ENCODE measurements around the gene FAM131B.
A peak's percentile ranks its signal among the peaks of the same experiment; 100 is the strongest.

The FAM131B gene

DNA sequence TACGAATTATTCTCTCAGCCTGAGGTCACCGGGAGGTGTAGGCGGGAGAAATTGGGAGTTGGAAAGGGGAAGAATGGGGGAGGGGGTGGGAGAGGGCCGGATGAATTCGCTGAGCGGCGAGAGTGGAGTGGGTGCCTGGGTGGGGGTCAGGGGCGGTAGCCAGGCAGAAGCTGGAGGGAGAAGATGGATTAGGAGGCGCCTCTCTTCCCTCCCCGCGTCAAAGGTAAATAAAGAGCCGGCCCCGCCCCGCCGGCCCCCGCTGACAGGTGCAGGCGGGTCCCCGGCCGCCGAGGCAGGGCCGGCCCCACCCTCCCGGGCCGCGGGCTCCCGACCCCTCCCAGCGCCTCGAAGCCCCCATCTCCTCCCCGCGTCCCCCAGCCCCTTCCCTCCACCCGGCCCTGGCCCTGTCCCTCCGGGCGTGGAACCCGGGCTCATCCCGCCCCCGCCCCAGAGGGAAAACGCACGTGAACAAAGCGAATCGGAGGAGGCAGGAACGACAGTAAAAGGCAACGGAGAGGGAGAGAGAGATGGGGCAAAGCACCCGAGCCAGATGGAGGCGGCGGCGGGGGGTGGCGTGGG, 872 bp downstream of the FAM131B start:
- H3K4me3 ChIP-seq, result peak overlapping the region; percentile 59 to 78 (median 68)
- H4K20me1 ChIP-seq, result peaks cover 0 to 14% (median 0%) of the 10 kb centered on the region in 11 experiments; a peak in 5 of 22 replicates
- no peak overlapping the region for H3K27ac ChIP-seq
- peaks cover 0 to 6% (median 0%) of the 10 kb centered on the region in 11 experiments; a peak in 2 of 22 replicates for H3K36me3 ChIP-seq
- TF ChIP-seq Cebpa-rat (IDR thresholded peaks at IDR 0.05), result no peak
- H3K4me1 ChIP-seq, result peaks cover 0 to 19% (median 12%) of the 10 kb centered on the region in 10 experiments; a peak in 16 of 20 replicates
- peak overlapping the region; percentile 91 to 98 (median 95) for H3K4me2 ChIP-seq
- H3K27me3 ChIP-seq, result peaks cover 61 to 84% (median 82%) of the 10 kb centered on the region in 11 experiments
- no peaks in the 10 kb centered on the region for H3K9me3 ChIP-seq (replicated peaks in 1 of 11)
- H3K9ac ChIP-seq, result peak overlapping the region in 5 of 11 experiments; percentile 63 to 77 (median 69); a peak in 5 of 22 replicates

DNA sequence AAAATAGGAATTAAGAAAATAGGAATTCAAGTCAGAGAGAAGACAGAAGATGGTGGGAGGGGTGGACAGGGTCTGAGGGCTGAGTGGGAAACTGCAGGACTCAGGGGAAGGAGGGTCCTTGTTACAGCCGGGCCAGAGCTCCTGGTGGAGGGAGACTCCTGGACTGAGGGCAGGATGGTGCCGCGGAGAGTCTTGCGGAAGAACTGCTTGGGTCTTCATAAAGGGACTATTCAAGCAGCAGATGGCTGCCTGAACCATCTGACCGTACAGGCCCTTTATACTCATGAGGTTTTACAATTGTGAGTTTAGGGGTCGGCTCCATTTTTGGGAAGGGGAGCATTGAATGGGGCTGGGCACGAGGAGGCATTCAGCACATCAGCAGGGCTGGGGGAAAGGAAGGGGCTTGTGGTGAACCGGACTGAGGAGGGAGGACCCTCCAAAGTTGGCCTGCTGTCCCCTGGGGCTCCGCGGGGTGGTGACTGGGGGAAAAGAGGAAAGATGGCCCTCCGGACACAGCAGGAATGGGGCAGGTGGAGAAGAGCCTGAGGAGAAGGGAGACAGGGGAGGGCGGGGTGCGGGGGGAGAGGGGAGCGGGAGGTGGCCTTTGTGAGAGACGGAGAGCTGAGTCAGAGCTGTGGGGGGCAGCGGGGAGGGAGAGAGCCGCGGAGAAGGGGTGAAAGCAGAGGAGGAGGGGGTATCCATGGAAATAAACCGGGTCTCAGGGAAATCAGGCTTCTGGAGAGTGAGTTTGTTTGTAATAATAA, 1.5 kb downstream of the FAM131B start:
- Histone ChIP-seq H3K36me3 (peaks cover 0 to 10% (median 0%) of the 10 kb centered on the region in 11 experiments; a peak in 3 of 22 replicates), H3K9ac (no peak overlapping the region), H3K9me3 (replicated peaks in 1 of 11) (no peaks in the 10 kb centered on the region), H3K27me3 (peaks cover 61 to 84% (median 82%) of the 10 kb centered on the region in 11 experiments), H3K4me3 (no peak overlapping the region; a peak in 1 of 20 replicates), H3K27ac (no peak overlapping the region), H3K4me1 (peaks cover 0 to 19% (median 12%) of the 10 kb centered on the region in 10 experiments; a peak in 16 of 20 replicates), H4K20me1 (peaks cover 0 to 14% (median 0%) of the 10 kb centered on the region in 11 experiments; a peak in 5 of 22 replicates), H3K4me2 (0 out of 22 replicates have a peak overlapping the region, but pooled peaks of 2 of the 11 experiments have one; percentile 92 to 94)
- no peak for TF ChIP-seq Cebpa-rat (IDR thresholded peaks at IDR 0.05)

DNA sequence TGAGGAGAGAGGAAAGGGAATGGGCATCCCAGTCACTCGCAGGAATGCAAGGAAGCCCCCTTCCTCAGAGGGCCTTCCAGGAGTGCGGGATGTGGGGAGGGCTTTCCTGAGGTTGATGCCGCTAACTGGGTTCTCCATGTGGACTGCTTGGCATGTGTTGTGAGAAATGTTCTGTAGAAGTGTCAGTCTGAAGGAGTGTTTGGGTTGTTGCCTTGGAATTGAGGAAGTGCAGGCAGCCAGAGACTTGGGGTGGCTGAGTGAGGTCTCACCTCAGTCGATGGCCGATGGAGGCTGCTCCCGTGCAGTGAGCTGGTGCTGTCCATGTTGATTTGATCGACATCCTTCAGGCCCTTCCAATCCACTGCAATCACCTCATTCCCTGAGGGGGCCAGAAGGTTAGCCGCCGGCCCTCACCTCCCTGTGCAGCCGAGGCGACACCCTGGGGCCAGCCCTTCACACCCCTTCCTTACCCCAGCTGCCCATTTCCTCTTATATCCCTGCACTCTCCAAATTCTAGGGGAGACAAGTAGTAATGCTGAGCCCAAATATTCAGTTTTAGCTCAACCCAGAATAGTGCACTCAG, 2.7 kb downstream of the FAM131B start:
- Histone ChIP-seq H4K20me1 (peaks cover 0 to 14% (median 0%) of the 10 kb centered on the region in 11 experiments; a peak in 5 of 22 replicates), H3K36me3 (peaks cover 0 to 10% (median 0%) of the 10 kb centered on the region in 11 experiments; a peak in 3 of 22 replicates), H3K27ac (no peak overlapping the region), H3K4me1 (peaks cover 0 to 19% (median 12%) of the 10 kb centered on the region in 10 experiments; a peak in 16 of 20 replicates), H3K9ac (no peak overlapping the region), H3K27me3 (peaks cover 57 to 74% (median 72%) of the 10 kb centered on the region in 11 experiments), H3K9me3 (replicated peaks in 1 of 11) (peaks cover 0 to 4% (median 0%) of the 10 kb centered on the region in 11 experiments; a peak in 1 of 22 replicates), H3K4me2 (0 out of 22 replicates have a peak overlapping the region, but pooled peaks of 2 of the 11 experiments have one; percentile 37 to 38), H3K4me3 (no peak overlapping the region)
- no peak for TF ChIP-seq Cebpa-rat (IDR thresholded peaks at IDR 0.05)

DNA sequence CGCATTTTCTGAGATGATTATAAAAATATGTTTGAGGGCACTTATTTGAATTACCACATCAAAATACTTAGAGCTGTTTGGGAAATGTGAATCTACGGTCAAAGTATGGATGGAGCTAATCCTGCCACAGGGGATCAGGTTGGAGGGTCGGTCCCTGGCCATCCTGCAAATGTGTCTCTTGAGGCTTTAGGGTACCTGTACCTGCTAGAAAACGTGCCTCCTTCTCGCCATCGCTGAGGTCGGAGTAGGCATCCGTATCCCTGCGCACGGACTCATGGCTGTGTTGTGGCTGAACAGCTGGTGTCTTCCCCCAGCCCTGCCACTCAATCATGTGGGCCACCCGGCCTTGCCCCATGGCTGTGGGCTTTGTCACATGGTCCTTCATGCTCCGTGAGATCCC, 3.9 kb downstream of the FAM131B start:
- peak overlapping the region in 8 of 11 experiments; percentile 27 to 52 (median 40); a peak in 15 of 22 replicates for H3K4me2 ChIP-seq
- H4K20me1 ChIP-seq, result peaks cover 0 to 14% (median 0%) of the 10 kb centered on the region in 11 experiments; a peak in 5 of 22 replicates
- no peak for TF ChIP-seq Cebpa-rat (IDR thresholded peaks at IDR 0.05)
- H3K9me3 ChIP-seq (replicated peaks in 1 of 11), result peaks cover 0 to 4% (median 0%) of the 10 kb centered on the region in 11 experiments; a peak in 1 of 22 replicates
- peaks cover 45 to 62% (median 60%) of the 10 kb centered on the region in 11 experiments for H3K27me3 ChIP-seq
- no peak overlapping the region for H3K9ac ChIP-seq
- peaks cover 0 to 10% (median 0%) of the 10 kb centered on the region in 11 experiments; a peak in 3 of 22 replicates for H3K36me3 ChIP-seq
- no peak overlapping the region for H3K4me3 ChIP-seq
- H3K4me1 ChIP-seq, result peaks cover 0 to 27% (median 12%) of the 10 kb centered on the region in 10 experiments; a peak in 16 of 20 replicates
- no peak overlapping the region for H3K27ac ChIP-seq

DNA sequence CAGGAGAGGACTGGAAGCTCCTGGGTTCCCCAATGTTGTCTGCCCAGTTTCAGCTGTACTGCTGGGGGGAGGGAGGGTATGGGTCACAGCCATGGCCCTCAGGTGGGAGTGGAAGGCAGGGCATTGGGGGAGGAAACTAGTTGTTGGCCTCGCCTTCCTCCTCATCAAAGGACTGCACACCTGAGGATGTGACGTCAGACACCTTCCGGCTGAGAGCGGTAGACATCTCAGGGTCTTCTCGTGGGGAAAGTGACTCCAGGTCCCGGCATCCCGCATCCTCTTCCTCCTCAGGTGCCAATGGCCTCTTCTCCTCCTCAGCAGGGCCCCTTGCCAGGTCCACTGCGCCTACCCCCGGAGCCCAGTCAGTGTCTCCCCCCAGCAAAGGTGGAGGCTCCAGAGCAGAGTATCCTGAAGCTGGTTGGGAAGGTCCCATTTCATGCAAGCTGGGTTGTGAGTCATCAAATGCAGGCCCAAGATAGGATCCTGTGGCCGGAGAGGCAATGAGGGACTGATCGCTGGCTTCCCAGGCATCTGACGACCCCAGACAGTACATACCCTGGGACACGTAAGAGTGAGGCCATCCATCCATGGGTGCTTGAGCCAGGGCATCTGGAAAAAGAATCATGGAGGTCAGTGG, 6.0 kb downstream of the FAM131B start:
- H3K4me3 ChIP-seq, result no peak overlapping the region
- H4K20me1 ChIP-seq, result peaks cover 0 to 5% (median 0%) of the 10 kb centered on the region in 11 experiments; a peak in 3 of 22 replicates
- H3K27me3 ChIP-seq, result peaks cover 24 to 41% (median 39%) of the 10 kb centered on the region in 11 experiments
- H3K9me3 ChIP-seq (replicated peaks in 1 of 11), result peaks cover 0 to 4% (median 0%) of the 10 kb centered on the region in 11 experiments; a peak in 1 of 22 replicates
- peaks cover 0 to 20% (median 11%) of the 10 kb centered on the region in 10 experiments; a peak in 17 of 20 replicates for H3K4me1 ChIP-seq
- no peak overlapping the region for H3K4me2 ChIP-seq
- TF ChIP-seq Cebpa-rat (IDR thresholded peaks at IDR 0.05), result no peak
- peaks cover 0 to 10% (median 0%) of the 10 kb centered on the region in 11 experiments; a peak in 3 of 22 replicates for H3K36me3 ChIP-seq
- no peak overlapping the region for H3K9ac ChIP-seq
- H3K27ac ChIP-seq, result no peak overlapping the region

DNA sequence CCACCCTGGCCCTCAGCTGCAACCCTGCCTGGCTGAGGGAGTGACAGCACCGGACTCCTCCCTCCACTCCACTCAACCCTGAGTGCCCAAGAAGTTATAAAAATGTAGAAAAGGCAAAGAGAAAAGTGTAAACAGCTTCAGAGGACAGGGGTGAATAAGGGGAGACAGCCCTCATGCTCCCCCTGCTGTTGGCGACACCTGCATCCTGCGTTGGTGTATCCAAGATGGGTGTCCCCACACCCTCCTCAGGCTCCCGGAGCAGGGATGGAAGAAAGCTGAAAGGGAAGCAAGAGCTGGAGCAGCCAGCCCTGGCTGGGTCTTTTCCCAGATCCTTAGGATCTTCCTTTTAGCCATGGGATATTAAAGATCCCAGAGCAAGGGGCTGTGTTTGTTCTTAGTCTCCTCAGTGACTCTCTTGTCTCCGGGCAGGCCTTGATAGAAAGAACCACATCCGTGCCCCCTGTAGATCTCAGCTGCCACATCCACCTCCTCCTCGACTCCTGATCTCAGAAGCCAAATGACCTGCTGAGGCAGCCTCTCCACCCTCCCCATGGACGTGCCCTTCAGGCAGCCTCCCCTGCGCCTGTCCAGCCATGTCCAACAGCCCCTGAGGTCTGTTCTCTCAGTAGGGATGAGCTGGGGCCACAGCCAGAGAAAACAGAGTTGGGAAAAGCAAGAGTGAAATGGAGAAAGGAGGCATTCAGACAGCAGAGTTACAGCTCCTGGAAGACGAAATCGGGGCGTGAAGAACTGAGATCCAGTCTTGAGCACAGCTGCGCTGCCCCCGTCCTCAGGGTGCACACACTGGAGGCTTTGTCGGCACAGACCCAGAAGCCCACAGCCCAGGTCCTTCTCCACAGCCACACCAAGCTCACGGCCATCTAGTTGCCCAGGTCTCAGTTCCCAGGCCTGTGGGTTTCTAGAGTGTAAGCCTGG, 6.8 kb downstream of the FAM131B start:
- no peak for TF ChIP-seq Cebpa-rat (IDR thresholded peaks at IDR 0.05)
- Histone ChIP-seq H3K4me2 (no peak overlapping the region), H3K27ac (no peak overlapping the region), H3K9ac (no peak overlapping the region), H3K27me3 (peaks cover 17 to 33% (median 31%) of the 10 kb centered on the region in 11 experiments; a peak in 21 of 22 replicates), H3K9me3 (replicated peaks in 1 of 11) (peaks cover 0 to 4% (median 0%) of the 10 kb centered on the region in 11 experiments; a peak in 1 of 22 replicates), H3K4me1 (peaks cover 0 to 18% (median 11%) of the 10 kb centered on the region in 10 experiments; a peak in 17 of 20 replicates), H4K20me1 (peaks cover 0 to 5% (median 0%) of the 10 kb centered on the region in 11 experiments; a peak in 3 of 22 replicates), H3K36me3 (peaks cover 0 to 10% (median 0%) of the 10 kb centered on the region in 11 experiments; a peak in 3 of 22 replicates), H3K4me3 (no peak overlapping the region)

DNA sequence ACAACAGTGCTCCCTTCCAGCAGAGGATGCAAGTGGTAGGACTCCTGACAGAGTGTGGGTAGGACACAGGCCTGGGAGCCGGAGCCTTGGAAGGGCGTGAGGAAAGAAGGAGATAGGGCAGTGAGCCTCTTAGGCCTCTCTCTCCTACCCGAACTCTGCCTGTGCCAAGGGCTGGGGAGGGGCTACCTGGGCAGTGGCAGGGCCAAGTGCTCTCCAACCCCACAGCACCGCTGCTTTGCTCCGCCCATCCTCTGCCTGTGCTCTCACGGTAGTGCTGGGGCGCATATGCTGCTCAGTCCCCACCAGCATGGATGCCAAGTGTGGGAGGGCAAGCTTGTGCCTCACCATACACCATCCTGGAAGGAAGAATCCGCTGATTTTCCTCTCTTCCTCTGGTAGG, 7.5 kb downstream of the FAM131B start:
- H3K27me3 ChIP-seq, result peaks cover 9 to 25% (median 24%) of the 10 kb centered on the region in 11 experiments; a peak in 21 of 22 replicates
- H3K9me3 ChIP-seq (replicated peaks in 1 of 11), result peaks cover 0 to 4% (median 0%) of the 10 kb centered on the region in 11 experiments; a peak in 1 of 22 replicates
- no peak for TF ChIP-seq Cebpa-rat (IDR thresholded peaks at IDR 0.05)
- H3K9ac ChIP-seq, result no peak overlapping the region
- no peak overlapping the region for H3K4me3 ChIP-seq
- H4K20me1 ChIP-seq, result no peaks in the 10 kb centered on the region
- H3K27ac ChIP-seq, result no peak overlapping the region
- H3K4me1 ChIP-seq, result peaks cover 0 to 18% (median 10%) of the 10 kb centered on the region in 10 experiments; a peak in 17 of 20 replicates
- H3K36me3 ChIP-seq, result peaks cover 0 to 10% (median 0%) of the 10 kb centered on the region in 11 experiments; a peak in 3 of 22 replicates
- H3K4me2 ChIP-seq, result no peak overlapping the region
